Measurements from ENCODE around the gene TRUB1.

DNA sequence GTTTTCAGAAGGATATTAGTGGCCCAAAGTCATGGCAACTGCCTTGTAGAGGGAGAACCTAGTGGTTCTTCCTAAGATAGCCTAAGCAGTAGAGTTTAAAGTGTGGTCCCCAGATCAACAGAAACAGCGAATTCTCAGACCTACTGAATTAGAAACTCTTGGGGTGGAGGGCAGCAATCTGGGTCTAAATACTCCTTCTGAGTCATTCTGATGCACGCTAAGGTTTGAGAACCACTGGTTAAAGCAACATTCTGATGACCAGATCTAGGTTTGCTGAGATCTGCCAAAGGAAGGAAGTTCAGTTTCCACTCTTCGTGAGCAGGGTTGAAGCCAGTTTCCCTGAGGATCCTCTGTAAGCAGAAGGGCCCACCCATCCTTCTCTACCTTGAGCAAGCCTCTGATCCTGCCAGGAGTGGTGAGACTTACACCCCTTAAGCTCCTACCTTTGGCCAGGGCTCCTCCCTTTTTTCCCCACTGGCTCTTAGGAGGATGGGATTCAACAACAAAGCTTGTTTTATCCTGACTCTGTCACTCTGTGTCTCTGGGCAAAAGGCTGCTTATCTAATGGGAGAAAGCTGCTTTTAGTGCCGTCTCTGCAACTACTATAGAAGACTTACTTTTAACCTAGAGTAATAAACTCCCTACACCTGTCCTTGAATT lies 26.8 kb upstream of the TRUB1 start:
- TF ChIP-seq, protein P1, sequence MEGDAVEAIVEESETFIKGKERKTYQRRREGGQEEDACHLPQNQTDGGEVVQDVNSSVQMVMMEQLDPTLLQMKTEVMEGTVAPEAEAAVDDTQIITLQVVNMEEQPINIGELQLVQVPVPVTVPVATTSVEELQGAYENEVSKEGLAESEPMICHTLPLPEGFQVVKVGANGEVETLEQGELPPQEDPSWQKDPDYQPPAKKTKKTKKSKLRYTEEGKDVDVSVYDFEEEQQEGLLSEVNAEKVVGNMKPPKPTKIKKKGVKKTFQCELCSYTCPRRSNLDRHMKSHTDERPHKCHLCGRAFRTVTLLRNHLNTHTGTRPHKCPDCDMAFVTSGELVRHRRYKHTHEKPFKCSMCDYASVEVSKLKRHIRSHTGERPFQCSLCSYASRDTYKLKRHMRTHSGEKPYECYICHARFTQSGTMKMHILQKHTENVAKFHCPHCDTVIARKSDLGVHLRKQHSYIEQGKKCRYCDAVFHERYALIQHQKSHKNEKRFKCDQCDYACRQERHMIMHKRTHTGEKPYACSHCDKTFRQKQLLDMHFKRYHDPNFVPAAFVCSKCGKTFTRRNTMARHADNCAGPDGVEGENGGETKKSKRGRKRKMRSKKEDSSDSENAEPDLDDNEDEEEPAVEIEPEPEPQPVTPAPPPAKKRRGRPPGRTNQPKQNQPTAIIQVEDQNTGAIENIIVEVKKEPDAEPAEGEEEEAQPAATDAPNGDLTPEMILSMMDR (IDR thresholded peaks at IDR 0.05): no peak
- TF ChIP-seq POLR2AphosphoS5 (IDR thresholded peaks at IDR 0.05) (no peak), POLR2A (IDR thresholded peaks at IDR 0.05) (no peak)
